HG03354 (cell line): ENCODE results near the gene SPATA33.
"Not testable (repeated sequence)": the region's sequence is repeated elsewhere in the genome, so short reads cannot be mapped to it uniquely, and the experiment has no call there.

Experiments used
- ATAC-seq: cut with Tn5 transposase; IDR thresholded peaks from one replicate; pipeline ENCODE4 v1.9.1; 2021; ENCODE audit warnings: mild to moderate bottlenecking; ENCODE audit not compliant: unreplicated experiment, poor library complexity, severe bottlenecking

The SPATA33 gene

GRCh38 chr16:89656435-89657121, 1.1 kb upstream of the SPATA33 start:
- no peak for ATAC-seq

GRCh38 chr16:89658221-89658879, 714 bp downstream of the SPATA33 start:
- ATAC-seq, result no peak

- ATAC-seq, result no peak
Observed at GRCh38 chr16:89660146-89660545, 2.5 kb downstream of the SPATA33 start.

GRCh38 chr16:89661215-89661614, 3.6 kb downstream of the SPATA33 start:
- no peak for ATAC-seq

GRCh38 chr16:89664238-89664637, 6.6 kb downstream of the SPATA33 start:
- ATAC-seq, result not testable (repeated sequence)

- ATAC-seq, result not testable (repeated sequence)
Observed at GRCh38 chr16:89667000-89667399, 9.4 kb downstream of the SPATA33 start.

GRCh38 chr16:89667633-89668032, 10.0 kb downstream of the SPATA33 start:
- ATAC-seq, result no peak

GRCh38 chr16:89668790-89669158, 11.1 kb downstream of the SPATA33 start:
- no peak for ATAC-seq

- no peak for ATAC-seq
Observed at GRCh38 chr16:89669755-89670154, 12.1 kb downstream of the SPATA33 start.

GRCh38 chr16:89670496-89671431, 13.1 kb downstream of the SPATA33 start:
- ATAC-seq, result no peak

- ATAC-seq, result not testable (repeated sequence)
Observed at GRCh38 chr16:89671565-89671964, 13.9 kb downstream of the SPATA33 start.

- no peak for ATAC-seq
Observed at GRCh38 chr16:89672177-89672941, 14.7 kb downstream of the SPATA33 start.

GRCh38 chr16:89678258-89678657, 20.6 kb downstream of the SPATA33 start:
- ATAC-seq, result no peak

- no peak for ATAC-seq
Observed at GRCh38 chr16:89685916-89686315, 28.3 kb downstream of the SPATA33 start.

- ATAC-seq, result peak; percentile 82
Observed at GRCh38 chr16:89686520-89687091, 29.0 kb downstream of the SPATA33 start, which contains the start of gene CDK10. Gene CDK10 (plus strand): TSS chr16:89686689. CDS start chr16:89686711, 22 bp downstream.

GRCh38 chr16:89687092-89687940, 29.7 kb downstream of the SPATA33 start:
- peak; percentile 56 for ATAC-seq

GRCh38 chr16:89688395-89688794, 30.8 kb downstream of the SPATA33 start:
- no peak for ATAC-seq

GRCh38 chr16:89689142-89689541, 31.5 kb downstream of the SPATA33 start:
- ATAC-seq, result no peak
